Caco-2 (cell line): ENCODE results near the gene CLPSL2. TPM values are rescaled to one million over a fixed set of nuclear protein-coding genes. Genes with fewer than 3 reads are reported as not detected.

Source experiments
- BruUV-seq: library from RNA; stranded (reverse); fragments of 400-500 nt; replicated peaks from 2 replicates; lab custom pipeline; 2021; lab: Mats Ljungman, UMichigan
- CTCF ChIA-PET: fragments of 300-600 bp; sonication (Branson Sonifier 250); formaldehyde crosslinking; loops from one replicate; lab custom pipeline; 2022; ENCODE audit warnings: antibody characterized with exemption; lab: Charles Lee
- POLR2A ChIA-PET: fragments of 300-600 bp; sonication (Branson Sonifier 250); formaldehyde crosslinking; loops from one replicate; lab custom pipeline; 2022; ENCODE audit warnings: antibody characterized with exemption; lab: Charles Lee
- DNase-seq, 2 experiments: peaks; one replicate each; pipeline versions ENCODE4 v3.0.0 to v3.0.0-alpha.2; 2020 to 2022
- H3K27me3 ChIP-seq: replicated peaks from 2 replicates; pipeline ENCODE4 v1.6.0; 2011; ENCODE audit warnings: low read length; ENCODE audit not compliant: control insufficient read depth, insufficient read depth
- H3K36me3 ChIP-seq: 2 replicates; pipeline ENCODE4 v1.5.1; 2011; ENCODE audit warnings: low read length; ENCODE audit not compliant: control insufficient read depth, insufficient read depth
- H3K4me1 ChIP-seq: fragments of 250-450 bp; sonication (Bioruptor Pico); 2 replicates; pipeline ENCODE4 v1.5.1; 2020; ENCODE audit warnings: mild to moderate bottlenecking
- H3K4me3 ChIP-seq: 2 replicates; pipeline ENCODE4 v1.5.1; 2011; ENCODE audit warnings: low read depth, mild to moderate bottlenecking, control low read depth, low read length
- H3K9me3 ChIP-seq: fragments of 250-450 bp; sonication (Bioruptor Pico); 2 replicates; pipeline ENCODE4 v1.5.1; 2020; ENCODE audit warnings: mild to moderate bottlenecking, moderate library complexity
- H3K27ac Mint-ChIP-seq: one replicate; pipeline ENCODE4 v1.8.0; 2022; ENCODE audit warnings: mixed read lengths; ENCODE audit not compliant: unreplicated experiment
- H3K27me3 Mint-ChIP-seq: one replicate; pipeline ENCODE4 v1.8.0; 2022; ENCODE audit warnings: mixed read lengths; ENCODE audit not compliant: insufficient read depth, unreplicated experiment
- H3K36me3 Mint-ChIP-seq: one replicate; pipeline ENCODE4 v1.8.0; 2022; ENCODE audit warnings: mild to moderate bottlenecking, mixed read lengths; ENCODE audit not compliant: insufficient read depth, unreplicated experiment
- H3K4me1 Mint-ChIP-seq: one replicate; pipeline ENCODE4 v1.8.0; 2022; ENCODE audit warnings: low read depth, mixed read lengths; ENCODE audit not compliant: unreplicated experiment
- H3K4me3 Mint-ChIP-seq: one replicate; pipeline ENCODE4 v1.8.0; 2022; ENCODE audit warnings: mild to moderate bottlenecking, moderate library complexity, mixed read lengths; ENCODE audit not compliant: unreplicated experiment
- H3K9me3 Mint-ChIP-seq: one replicate; pipeline ENCODE4 v1.8.0; 2022; ENCODE audit warnings: mixed read lengths; ENCODE audit not compliant: unreplicated experiment
- CTCF ChIP-seq, 2 experiments: fragments of 200-600 bp in 1 of 2; IDR thresholded peaks; 1 replicate in 1 of 2; 2 replicates in 1 of 2; pipeline versions ENCODE4 v1.5.1 to v1.8.0; 2011 to 2022; ENCODE audit warnings: antibody characterized with exemption in 1 of 2, control low read depth in 1 of 2, inconsistent platforms in 1 of 2, low read depth in 1 of 2, low read length in 1 of 2, mild to moderate bottlenecking in 1 of 2, moderate library complexity in 1 of 2; ENCODE audit not compliant: insufficient read depth in 1 of 2, severe bottlenecking in 1 of 2, unreplicated experiment in 1 of 2
- intact Hi-C: fragments of 100-400 bp; cut with micrococcal nuclease; formaldehyde crosslinking; loops from one replicate; pipeline ENCODE4 v1.10.0; 2022; ENCODE audit not compliant: unreplicated experiment
- total RNA-seq: library from RNA; stranded (reverse); gene quantifications from 2 replicates; pipeline ENCODE4 v1.2.3, GENCODE V29; 2022

The CLPSL2 gene
- total RNA-seq, 1 experiment from 2014 or later, result 2.0 TPM

DNA sequence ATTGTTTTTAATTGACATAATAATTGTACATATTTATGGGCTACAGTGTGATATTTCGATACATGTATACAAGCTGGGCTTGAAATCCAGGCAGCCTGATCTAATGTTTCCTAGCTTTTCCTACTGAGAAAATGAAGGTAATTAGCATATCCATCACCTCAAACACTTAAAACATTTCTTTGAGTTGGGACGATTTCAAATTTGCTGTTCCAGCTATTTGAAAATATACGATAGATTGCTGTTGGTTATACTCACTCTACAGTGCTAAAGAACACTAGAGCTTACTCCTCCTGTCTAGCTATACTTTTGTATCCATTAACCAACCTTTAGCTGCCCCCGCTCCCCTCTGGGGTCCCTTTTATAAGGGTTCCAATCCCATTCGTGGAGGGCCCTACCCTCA lies 33.4 kb downstream of the CLPSL2 start:
- CTCF ChIA-PET, result no interaction called here

GRCh38 chr6:35810971-35811698 lies 34.7 kb downstream of the CLPSL2 start:
- POLR2A ChIA-PET, result no interaction called here
- Mint-ChIP-seq H3K36me3 (no peaks in the 10 kb centered on the region), H3K4me3 (no peak overlapping the region), H3K9me3 (no peaks in the 10 kb centered on the region), H3K27me3 (no peaks in the 10 kb centered on the region), H3K27ac (no peak overlapping the region), H3K4me1 (peaks cover 6% of the 10 kb centered on the region)
- no TSS peak for BruUV-seq
- H3K4me3 ChIP-seq, result no peak overlapping the region
- no peak for TF ChIP-seq CTCF (IDR thresholded peaks at IDR 0.05; ENCODE audit: insufficient read depth in 1 of 2, low read depth in 1 of 2, low read length in 1 of 2, severe bottlenecking in 1 of 2, unreplicated experiment in 1 of 2)
- no peaks in the 10 kb centered on the region for H3K27me3 ChIP-seq
- DNase-seq, result no peak
- CTCF ChIA-PET, result no interaction called here
- no peaks in the 10 kb centered on the region for H3K4me1 ChIP-seq
- no peaks in the 10 kb centered on the region for H3K36me3 ChIP-seq
- H3K9me3 ChIP-seq, result no peaks in the 10 kb centered on the region
- intact Hi-C loops, result no loop called here

More for the DNA sequence above, 33.4 kb downstream of the CLPSL2 start:
- Mint-ChIP-seq H3K9me3 (no peaks in the 10 kb centered on the region), H3K27me3 (no peaks in the 10 kb centered on the region), H3K27ac (no peak overlapping the region), H3K4me3 (no peak overlapping the region), H3K36me3 (no peaks in the 10 kb centered on the region), H3K4me1 (peaks cover 6% of the 10 kb centered on the region)
- no peaks in the 10 kb centered on the region for H3K9me3 ChIP-seq
- DNase-seq, result no peak
- no peak for TF ChIP-seq CTCF (IDR thresholded peaks at IDR 0.05; ENCODE audit: insufficient read depth in 1 of 2, low read depth in 1 of 2, low read length in 1 of 2, severe bottlenecking in 1 of 2, unreplicated experiment in 1 of 2)
- H3K36me3 ChIP-seq, result no peaks in the 10 kb centered on the region
- no TSS peak for BruUV-seq
- POLR2A ChIA-PET, result no interaction called here
- H3K4me1 ChIP-seq, result no peaks in the 10 kb centered on the region
- no peak overlapping the region for H3K4me3 ChIP-seq
- no peaks in the 10 kb centered on the region for H3K27me3 ChIP-seq
- intact Hi-C loops, result no loop called here

GRCh38 chr6:35811699-35811995 lies 35.2 kb downstream of the CLPSL2 start:
- Mint-ChIP-seq H3K4me3 (no peak overlapping the region), H3K27me3 (no peaks in the 10 kb centered on the region), H3K27ac (no peak overlapping the region), H3K36me3 (no peaks in the 10 kb centered on the region), H3K9me3 (no peaks in the 10 kb centered on the region), H3K4me1 (peaks cover 6% of the 10 kb centered on the region)
- no peak for TF ChIP-seq CTCF (IDR thresholded peaks at IDR 0.05; ENCODE audit: insufficient read depth in 1 of 2, low read depth in 1 of 2, low read length in 1 of 2, severe bottlenecking in 1 of 2, unreplicated experiment in 1 of 2)
- Histone ChIP-seq H3K36me3 (no peaks in the 10 kb centered on the region), H3K9me3 (no peaks in the 10 kb centered on the region), H3K4me3 (no peak overlapping the region), H3K27me3 (no peaks in the 10 kb centered on the region), H3K4me1 (no peaks in the 10 kb centered on the region)
- POLR2A ChIA-PET, result no interaction called here
- no peak for DNase-seq
- intact Hi-C loops, result no loop called here
- no TSS peak for BruUV-seq
- CTCF ChIA-PET, result no interaction called here
